Activated CD4-positive, CD25-positive, alpha-beta regulatory T cell (primary cell): ENCODE data around the gene R3HDM2.
"Not testable (repeated sequence)": the region's sequence is repeated elsewhere in the genome, so short reads cannot be mapped to it uniquely, and the experiment has no call there.

Experiments
- DNase-seq, 4 experiments: peaks; one replicate each; lab custom pipeline; 2025; lab: John Stamatoyannopoulos, UW

The R3HDM2 gene

GRCh38 chr12:57377103-57377840, 53.6 kb downstream of the R3HDM2 start:
- DNase-seq, result no peak

- no peak for DNase-seq
These were observed 58.6 kb downstream of the R3HDM2 start for GRCh38 chr12:57372233-57372632.

GRCh38 chr12:57370696-57371095, 60.1 kb downstream of the R3HDM2 start:
- DNase-seq, result no peak

- DNase-seq, result no peak
These were observed 60.8 kb downstream of the R3HDM2 start for GRCh38 chr12:57370072-57370471.

GRCh38 chr12:57369202-57369601, 61.6 kb downstream of the R3HDM2 start:
- DNase-seq, result no peak

- no peak for DNase-seq
These were observed 62.3 kb downstream of the R3HDM2 start for GRCh38 chr12:57368349-57369095.

- DNase-seq, result no peak
These were observed 63.7 kb downstream of the R3HDM2 start for GRCh38 chr12:57367121-57367520.

- no peak for DNase-seq
These were observed 64.5 kb downstream of the R3HDM2 start for GRCh38 chr12:57366315-57366714.

GRCh38 chr12:57364156-57364555, 66.7 kb downstream of the R3HDM2 start:
- not testable (repeated sequence) for DNase-seq

GRCh38 chr12:57360468-57360867, 70.4 kb downstream of the R3HDM2 start:
- no peak for DNase-seq

- DNase-seq, result no peak
These were observed 72.2 kb downstream of the R3HDM2 start for GRCh38 chr12:57358646-57359045.

- no peak for DNase-seq
These were observed 75.1 kb downstream of the R3HDM2 start for GRCh38 chr12:57355734-57356133.

GRCh38 chr12:57352166-57352565, 78.7 kb downstream of the R3HDM2 start:
- no peak for DNase-seq

GRCh38 chr12:57347284-57347683, 83.6 kb downstream of the R3HDM2 start:
- no peak for DNase-seq

- no peak for DNase-seq
These were observed 87.0 kb downstream of the R3HDM2 start for GRCh38 chr12:57343703-57344378.

GRCh38 chr12:57342207-57342691, 88.6 kb downstream of the R3HDM2 start:
- no peak for DNase-seq

GRCh38 chr12:57341275-57341990, 89.4 kb downstream of the R3HDM2 start:
- no peak for DNase-seq

- no peak for DNase-seq
These were observed 90.7 kb downstream of the R3HDM2 start for GRCh38 chr12:57340104-57340503.

GRCh38 chr12:57336299-57336698, 94.5 kb downstream of the R3HDM2 start:
- not testable (repeated sequence) for DNase-seq

GRCh38 chr12:57334219-57334618, 96.6 kb downstream of the R3HDM2 start:
- no peak for DNase-seq

GRCh38 chr12:57332646-57333312, 98.1 kb downstream of the R3HDM2 start:
- no peak for DNase-seq
